Endothelial cell of umbilical vein (primary cell): ENCODE data around the gene B3GNT8.
"Not testable (repeated sequence)": the region's sequence is repeated elsewhere in the genome, so short reads cannot be mapped to it uniquely, and the experiment has no call there.

Experiments
- EZH2 ChIP-seq: IDR thresholded peaks from 2 replicates; pipeline ENCODE4 v1.6.1; 2012; ENCODE audit warnings: borderline replicate concordance, low read depth, mild to moderate bottlenecking, moderate library complexity, low read length, inconsistent platforms; ENCODE audit not compliant: severe bottlenecking
- JUN ChIP-seq: IDR thresholded peaks from 2 replicates; pipeline ENCODE4 v1.6.1; 2011; ENCODE audit warnings: borderline replicate concordance, low read depth; ENCODE audit not compliant: insufficient read length, insufficient read depth
- TF ChIP-seq, protein P1 (sequence below), 2 donors: IDR thresholded peaks; 1 replicate in 1 of 2; 2 replicates in 1 of 2; pipeline ENCODE4 v1.5.1; 2011; ENCODE audit warnings: low read length in 2 of 2, mild to moderate bottlenecking in 2 of 2, moderate library complexity in 2 of 2, control low read depth in 1 of 2, inconsistent platforms in 1 of 2, low read depth in 1 of 2; ENCODE audit not compliant: insufficient read depth in 1 of 2; ENCODE audit errors: extremely low read depth in 1 of 2

DNA sequence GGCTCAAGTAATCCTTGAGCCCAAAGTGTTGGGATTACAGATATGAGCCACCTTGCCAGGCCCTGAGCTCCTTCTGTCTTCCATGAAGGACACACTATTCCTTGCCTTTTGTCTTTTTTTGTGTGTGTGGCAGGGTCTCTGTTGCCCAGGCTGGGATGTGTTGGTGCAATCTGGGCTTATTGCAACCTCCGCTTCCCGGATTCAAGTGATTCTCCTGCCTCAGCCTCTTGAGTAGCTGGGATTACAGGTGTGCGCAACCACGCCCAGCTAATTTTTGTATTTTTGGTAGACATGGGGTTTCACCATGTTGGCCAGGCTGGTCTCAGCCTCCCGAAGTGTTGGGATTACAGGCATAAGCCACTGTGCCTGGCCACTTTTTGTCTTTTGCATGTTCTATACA is 18.3 kb downstream of the B3GNT8 start:
- TF ChIP-seq, protein P1, sequence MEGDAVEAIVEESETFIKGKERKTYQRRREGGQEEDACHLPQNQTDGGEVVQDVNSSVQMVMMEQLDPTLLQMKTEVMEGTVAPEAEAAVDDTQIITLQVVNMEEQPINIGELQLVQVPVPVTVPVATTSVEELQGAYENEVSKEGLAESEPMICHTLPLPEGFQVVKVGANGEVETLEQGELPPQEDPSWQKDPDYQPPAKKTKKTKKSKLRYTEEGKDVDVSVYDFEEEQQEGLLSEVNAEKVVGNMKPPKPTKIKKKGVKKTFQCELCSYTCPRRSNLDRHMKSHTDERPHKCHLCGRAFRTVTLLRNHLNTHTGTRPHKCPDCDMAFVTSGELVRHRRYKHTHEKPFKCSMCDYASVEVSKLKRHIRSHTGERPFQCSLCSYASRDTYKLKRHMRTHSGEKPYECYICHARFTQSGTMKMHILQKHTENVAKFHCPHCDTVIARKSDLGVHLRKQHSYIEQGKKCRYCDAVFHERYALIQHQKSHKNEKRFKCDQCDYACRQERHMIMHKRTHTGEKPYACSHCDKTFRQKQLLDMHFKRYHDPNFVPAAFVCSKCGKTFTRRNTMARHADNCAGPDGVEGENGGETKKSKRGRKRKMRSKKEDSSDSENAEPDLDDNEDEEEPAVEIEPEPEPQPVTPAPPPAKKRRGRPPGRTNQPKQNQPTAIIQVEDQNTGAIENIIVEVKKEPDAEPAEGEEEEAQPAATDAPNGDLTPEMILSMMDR (IDR thresholded peaks at IDR 0.05; ENCODE audit: extremely low read depth in 1 of 2, insufficient read depth in 1 of 2, low read depth in 1 of 2, low read length in 2 of 2): not testable (repeated sequence)
- TF ChIP-seq JUN, EZH2: not testable (repeated sequence)
